Caco-2 (cell line): ENCODE measurements around the gene RAD18. TPM values are rescaled to one million over a fixed set of nuclear protein-coding genes. Genes with fewer than 3 reads are reported as not detected.

ENCODE experiments used
- BruUV-seq: library from RNA; stranded (reverse); fragments of 400-500 nt; replicated peaks from 2 replicates; lab custom pipeline; 2021; lab: Mats Ljungman, UMichigan
- CTCF ChIA-PET: fragments of 300-600 bp; sonication (Branson Sonifier 250); formaldehyde crosslinking; loops from one replicate; lab custom pipeline; 2022; ENCODE audit warnings: antibody characterized with exemption; lab: Charles Lee
- POLR2A ChIA-PET: fragments of 300-600 bp; sonication (Branson Sonifier 250); formaldehyde crosslinking; loops from one replicate; lab custom pipeline; 2022; ENCODE audit warnings: antibody characterized with exemption; lab: Charles Lee
- DNase-seq, 2 experiments: peaks; one replicate each; pipeline versions ENCODE4 v3.0.0 to v3.0.0-alpha.2; 2020 to 2022
- H3K27me3 ChIP-seq: replicated peaks from 2 replicates; pipeline ENCODE4 v1.6.0; 2011; ENCODE audit warnings: low read length; ENCODE audit not compliant: control insufficient read depth, insufficient read depth
- H3K36me3 ChIP-seq: 2 replicates; pipeline ENCODE4 v1.5.1; 2011; ENCODE audit warnings: low read length; ENCODE audit not compliant: control insufficient read depth, insufficient read depth
- H3K4me1 ChIP-seq: fragments of 250-450 bp; sonication (Bioruptor Pico); 2 replicates; pipeline ENCODE4 v1.5.1; 2020; ENCODE audit warnings: mild to moderate bottlenecking
- H3K4me3 ChIP-seq: 2 replicates; pipeline ENCODE4 v1.5.1; 2011; ENCODE audit warnings: low read depth, mild to moderate bottlenecking, control low read depth, low read length
- H3K9me3 ChIP-seq: fragments of 250-450 bp; sonication (Bioruptor Pico); 2 replicates; pipeline ENCODE4 v1.5.1; 2020; ENCODE audit warnings: mild to moderate bottlenecking, moderate library complexity
- H3K27ac Mint-ChIP-seq: one replicate; pipeline ENCODE4 v1.8.0; 2022; ENCODE audit warnings: mixed read lengths; ENCODE audit not compliant: unreplicated experiment
- H3K27me3 Mint-ChIP-seq: one replicate; pipeline ENCODE4 v1.8.0; 2022; ENCODE audit warnings: mixed read lengths; ENCODE audit not compliant: insufficient read depth, unreplicated experiment
- H3K36me3 Mint-ChIP-seq: one replicate; pipeline ENCODE4 v1.8.0; 2022; ENCODE audit warnings: mild to moderate bottlenecking, mixed read lengths; ENCODE audit not compliant: insufficient read depth, unreplicated experiment
- H3K4me1 Mint-ChIP-seq: one replicate; pipeline ENCODE4 v1.8.0; 2022; ENCODE audit warnings: low read depth, mixed read lengths; ENCODE audit not compliant: unreplicated experiment
- H3K4me3 Mint-ChIP-seq: one replicate; pipeline ENCODE4 v1.8.0; 2022; ENCODE audit warnings: mild to moderate bottlenecking, moderate library complexity, mixed read lengths; ENCODE audit not compliant: unreplicated experiment
- H3K9me3 Mint-ChIP-seq: one replicate; pipeline ENCODE4 v1.8.0; 2022; ENCODE audit warnings: mixed read lengths; ENCODE audit not compliant: unreplicated experiment
- CTCF ChIP-seq, 2 experiments: fragments of 200-600 bp in 1 of 2; IDR thresholded peaks; 1 replicate in 1 of 2; 2 replicates in 1 of 2; pipeline versions ENCODE4 v1.5.1 to v1.8.0; 2011 to 2022; ENCODE audit warnings: antibody characterized with exemption in 1 of 2, control low read depth in 1 of 2, inconsistent platforms in 1 of 2, low read depth in 1 of 2, low read length in 1 of 2, mild to moderate bottlenecking in 1 of 2, moderate library complexity in 1 of 2; ENCODE audit not compliant: insufficient read depth in 1 of 2, severe bottlenecking in 1 of 2, unreplicated experiment in 1 of 2
- intact Hi-C: fragments of 100-400 bp; cut with micrococcal nuclease; formaldehyde crosslinking; loops from one replicate; pipeline ENCODE4 v1.10.0; 2022; ENCODE audit not compliant: unreplicated experiment
- total RNA-seq: library from RNA; stranded (reverse); gene quantifications from 2 replicates; pipeline ENCODE4 v1.2.3, GENCODE V29; 2022

RAD18 gene
- total RNA-seq, 1 experiment from 2014 or later: 19.3 TPM

GRCh38 chr3:8945890-8946600 is 17.2 kb downstream of the RAD18 start:
- no peaks in the 10 kb centered on the region for H3K36me3 ChIP-seq
- H3K36me3 Mint-ChIP-seq: peaks cover 18% of the 10 kb centered on the region
- peaks cover 3% of the 10 kb centered on the region for H3K4me1 Mint-ChIP-seq
- no peaks in the 10 kb centered on the region for H3K4me1 ChIP-seq
- H3K27me3 ChIP-seq: no peaks in the 10 kb centered on the region
- BruUV-seq: no TSS peak
- TF ChIP-seq CTCF (IDR thresholded peaks at IDR 0.05; ENCODE audit: insufficient read depth in 1 of 2, low read depth in 1 of 2, low read length in 1 of 2, severe bottlenecking in 1 of 2, unreplicated experiment in 1 of 2): no peak
- H3K4me3 ChIP-seq: no peak overlapping the region
- H3K27me3 Mint-ChIP-seq: no peaks in the 10 kb centered on the region
- H3K9me3 Mint-ChIP-seq: peaks cover 23% of the 10 kb centered on the region
- ChIA-PET POLR2A (no interaction called here), CTCF (no interaction called here)
- DNase-seq: no peak
- intact Hi-C loops: no loop called here
- peaks cover 6% of the 10 kb centered on the region; the same call in 1 of the 2 replicates for H3K9me3 ChIP-seq
- H3K4me3 Mint-ChIP-seq: no peak overlapping the region
- no peak overlapping the region for H3K27ac Mint-ChIP-seq

- H3K4me1 ChIP-seq: no peaks in the 10 kb centered on the region; the same call in 1 of the 2 replicates
- intact Hi-C loops: no loop called here
- POLR2A ChIA-PET: no interaction called here
- 0 out of 2 replicates have a peak, but pooled peaks cover 6% of the 10 kb centered on the region for H3K9me3 ChIP-seq
- Mint-ChIP-seq H3K4me3 (no peak overlapping the region), H3K27ac (no peak overlapping the region), H3K4me1 (no peaks in the 10 kb centered on the region), H3K9me3 (peaks cover 23% of the 10 kb centered on the region), H3K36me3 (peaks cover 18% of the 10 kb centered on the region), H3K27me3 (no peaks in the 10 kb centered on the region)
- CTCF ChIA-PET: no interaction called here
- no peak for TF ChIP-seq CTCF (IDR thresholded peaks at IDR 0.05; ENCODE audit: insufficient read depth in 1 of 2, low read depth in 1 of 2, low read length in 1 of 2, severe bottlenecking in 1 of 2, unreplicated experiment in 1 of 2)
- H3K27me3 ChIP-seq: no peaks in the 10 kb centered on the region
- H3K4me3 ChIP-seq: no peak overlapping the region
- H3K36me3 ChIP-seq: no peaks in the 10 kb centered on the region
- BruUV-seq: no TSS peak
- no peak for DNase-seq
Observed at GRCh38 chr3:8942746-8943488, 20.4 kb downstream of the RAD18 start.

- H3K27ac Mint-ChIP-seq: no peak overlapping the region
- H3K4me1 Mint-ChIP-seq: no peaks in the 10 kb centered on the region
- Histone ChIP-seq H3K36me3 (no peaks in the 10 kb centered on the region), H3K4me1 (peaks cover 8% of the 10 kb centered on the region), H3K27me3 (no peaks in the 10 kb centered on the region), H3K4me3 (no peak overlapping the region), H3K9me3 (0 out of 2 replicates have a peak, but pooled peaks cover 6% of the 10 kb centered on the region)
- H3K4me3 Mint-ChIP-seq: no peak overlapping the region
- POLR2A ChIA-PET: no interaction called here
- no peak for TF ChIP-seq CTCF (IDR thresholded peaks at IDR 0.05; ENCODE audit: insufficient read depth in 1 of 2, low read depth in 1 of 2, low read length in 1 of 2, severe bottlenecking in 1 of 2, unreplicated experiment in 1 of 2)
- no peaks in the 10 kb centered on the region for H3K27me3 Mint-ChIP-seq
- H3K36me3 Mint-ChIP-seq: peaks cover 26% of the 10 kb centered on the region
- no TSS peak for BruUV-seq
- H3K9me3 Mint-ChIP-seq: peaks cover 23% of the 10 kb centered on the region
- no peak for DNase-seq
- CTCF ChIA-PET: no interaction called here
- intact Hi-C loops: no loop called here
Observed at GRCh38 chr3:8942115-8942514, 21.2 kb downstream of the RAD18 start.
